MG63 (cell line): ENCODE results near the gene C2orf76. TPM values are rescaled to one million over a fixed set of nuclear protein-coding genes. Genes with fewer than 3 reads are reported as not detected.
"Not testable (repeated sequence)": the region's sequence is repeated elsewhere in the genome, so short reads cannot be mapped to it uniquely, and the experiment has no call there.

Source experiments
- DNase-seq: peaks from one replicate; pipeline ENCODE4 v3.0.0-alpha.2; 2020
- H3K27me3 ChIP-seq: fragments of 250-450 bp; sonication (Bioruptor Pico); 2 replicates; pipeline ENCODE4 v1.5.1; 2020; ENCODE audit warnings: mild to moderate bottlenecking, moderate library complexity
- H3K36me3 ChIP-seq: fragments of 250-450 bp; sonication (Bioruptor Pico); 2 replicates; pipeline ENCODE4 v1.5.1; 2020; ENCODE audit warnings: mild to moderate bottlenecking, moderate library complexity
- H3K4me3 ChIP-seq: fragments of 250-450 bp; sonication (Bioruptor Pico); 2 replicates; pipeline ENCODE4 v1.5.1; 2020; ENCODE audit warnings: mild to moderate bottlenecking, moderate library complexity
- H3K9me3 ChIP-seq: fragments of 250-450 bp; sonication (Bioruptor Pico); 2 replicates; pipeline ENCODE4 v1.5.1; 2020; ENCODE audit warnings: mild to moderate bottlenecking, moderate library complexity
- total RNA-seq: library from RNA; depleted of rRNA; stranded (reverse); fragments of >200 nt; shearing (Covaris generic); gene quantifications from 2 replicates; pipeline ENCODE4 v1.2.3, GENCODE V29; 2014; ENCODE audit warnings: low replicate concordance

The C2orf76 gene
- total RNA-seq, 1 experiment from 2014 or later = 16.5 TPM

DNA sequence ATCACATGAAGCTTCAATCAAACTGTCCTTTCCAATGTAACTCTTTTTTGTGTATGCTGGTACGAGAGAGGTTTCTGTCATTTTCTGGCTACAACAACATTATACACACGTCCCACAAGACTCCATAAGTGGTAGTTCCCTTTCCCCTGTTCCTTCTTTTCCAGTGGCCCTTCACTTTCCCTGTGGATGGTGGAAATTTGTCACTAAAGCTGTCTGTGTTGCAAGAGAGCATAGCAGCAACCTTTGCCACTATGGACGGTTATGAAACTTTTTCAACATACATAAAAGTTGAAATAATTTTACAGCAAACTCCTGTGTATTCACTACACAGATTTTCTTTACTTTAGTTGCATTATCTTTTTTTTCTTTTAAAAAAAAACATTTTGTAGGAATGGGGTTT is 18.8 kb upstream of the C2orf76 start:
- no peak for DNase-seq
- Histone ChIP-seq H3K9me3 (no peaks in the 10 kb centered on the region), H3K4me3 (no peak overlapping the region), H3K36me3 (no peaks in the 10 kb centered on the region), H3K27me3 (no peaks in the 10 kb centered on the region)

- no peak for DNase-seq
- Histone ChIP-seq H3K36me3 (no peaks in the 10 kb centered on the region), H3K9me3 (no peaks in the 10 kb centered on the region), H3K27me3 (no peaks in the 10 kb centered on the region), H3K4me3 (no peak overlapping the region)
Observed at GRCh38 chr2:119384971-119385370, 18.3 kb upstream of the C2orf76 start.

GRCh38 chr2:119383410-119384140 is 16.9 kb upstream of the C2orf76 start:
- Histone ChIP-seq H3K4me3 (no peak overlapping the region), H3K36me3 (no peaks in the 10 kb centered on the region), H3K9me3 (no peaks in the 10 kb centered on the region), H3K27me3 (no peaks in the 10 kb centered on the region)
- no peak for DNase-seq

- DNase-seq = no peak
- H3K4me3 ChIP-seq = no peak overlapping the region
- H3K36me3 ChIP-seq = no peaks in the 10 kb centered on the region; the same call in 1 of the 2 replicates
- H3K9me3 ChIP-seq = no peaks in the 10 kb centered on the region
- no peaks in the 10 kb centered on the region for H3K27me3 ChIP-seq
Observed at GRCh38 chr2:119378566-119378965, 11.9 kb upstream of the C2orf76 start.

DNA sequence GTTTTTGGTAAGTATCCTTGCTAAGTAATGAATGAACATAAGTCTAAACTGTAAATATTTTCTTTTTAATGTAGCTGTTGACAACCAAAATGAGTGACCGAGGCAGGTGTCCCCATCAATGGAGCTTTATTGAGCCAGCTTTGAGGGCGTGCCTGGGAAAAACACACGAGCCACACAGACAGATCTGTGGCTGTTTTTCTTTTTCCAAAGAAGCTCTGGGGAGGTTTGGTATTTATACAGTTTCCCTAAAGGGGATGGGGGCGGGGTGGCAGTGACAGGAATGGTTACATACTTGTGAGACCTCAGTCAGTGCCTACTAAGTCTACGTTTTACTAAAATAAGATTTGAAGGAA is 11.3 kb upstream of the C2orf76 start:
- DNase-seq = no peak
- Histone ChIP-seq H3K9me3 (no peaks in the 10 kb centered on the region), H3K4me3 (no peak overlapping the region), H3K27me3 (no peaks in the 10 kb centered on the region), H3K36me3 (peaks cover 5% of the 10 kb centered on the region; the same call in 1 of the 2 replicates)

- Histone ChIP-seq H3K4me3 (no peak overlapping the region), H3K36me3 (peaks cover 10% of the 10 kb centered on the region), H3K9me3 (no peaks in the 10 kb centered on the region), H3K27me3 (no peaks in the 10 kb centered on the region)
- DNase-seq = no peak
Observed at GRCh38 chr2:119377294-119377992, 10.8 kb upstream of the C2orf76 start.

DNA sequence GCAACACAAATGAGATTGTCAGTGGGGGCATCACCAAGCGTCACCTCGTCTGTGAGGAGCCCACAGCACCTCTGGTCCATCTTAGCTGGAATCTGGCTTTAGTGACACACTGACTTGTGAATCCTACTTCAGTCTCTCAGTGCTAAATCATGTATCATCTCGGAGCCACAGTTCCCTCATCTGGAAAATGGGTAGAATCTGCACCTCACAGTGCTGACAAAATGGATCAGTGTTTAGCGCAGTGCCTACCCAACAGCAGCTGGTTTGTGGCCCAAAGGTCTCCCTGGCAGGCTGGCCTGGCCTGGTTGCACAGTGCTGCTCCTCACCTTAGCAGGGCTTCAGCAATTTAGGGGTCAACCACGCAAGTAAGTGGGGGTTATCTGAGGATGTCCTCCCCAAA is 10.2 kb upstream of the C2orf76 start:
- H3K9me3 ChIP-seq = no peaks in the 10 kb centered on the region
- H3K36me3 ChIP-seq = peaks cover 14% of the 10 kb centered on the region
- no peak for DNase-seq
- no peak overlapping the region for H3K4me3 ChIP-seq
- no peaks in the 10 kb centered on the region for H3K27me3 ChIP-seq

GRCh38 chr2:119376406-119376805 is 9.8 kb upstream of the C2orf76 start:
- not testable (repeated sequence) for H3K4me3 ChIP-seq, H3K27me3 ChIP-seq, DNase-seq, H3K9me3 ChIP-seq
- peaks cover 18% of the 10 kb centered on the region for H3K36me3 ChIP-seq

DNA sequence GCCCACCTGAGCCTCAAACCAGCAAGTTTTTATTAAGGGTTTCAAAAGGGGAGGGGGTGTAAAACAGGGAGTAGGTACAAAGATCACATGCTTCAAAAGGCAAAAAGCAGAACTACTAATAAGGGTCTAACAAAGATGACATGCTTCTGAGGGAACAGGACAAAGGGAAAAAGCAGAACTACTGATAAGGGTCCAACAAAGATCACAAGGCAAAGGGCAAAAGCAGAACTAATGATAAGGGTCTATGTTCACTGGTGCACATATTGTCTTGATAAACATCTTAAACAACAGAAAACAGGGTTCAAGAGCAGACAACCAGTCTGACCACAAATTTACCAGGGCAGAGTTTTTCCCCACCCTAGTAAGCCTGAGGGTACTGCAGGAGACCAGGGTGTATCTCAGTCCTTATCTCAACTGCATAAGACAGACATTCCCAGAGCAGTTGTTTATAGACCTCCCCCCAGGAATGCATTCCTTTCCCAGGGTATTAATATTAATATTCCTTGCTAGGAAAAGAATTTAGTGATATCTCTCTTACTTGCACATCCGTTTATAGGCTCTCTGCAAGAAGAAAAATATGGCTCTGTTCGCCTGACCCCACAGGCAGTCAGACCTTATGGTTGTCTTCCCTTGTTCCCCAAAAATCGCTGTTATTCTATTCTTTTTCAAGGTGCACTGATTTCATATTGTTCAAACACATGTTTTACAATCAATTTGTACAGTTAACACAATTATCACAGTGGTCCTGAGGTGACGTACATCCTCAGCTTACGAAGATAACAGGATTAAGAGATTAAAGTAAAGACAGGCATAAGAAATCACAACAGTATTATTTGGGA is 7.5 kb upstream of the C2orf76 start:
- H3K9me3 ChIP-seq, H3K4me3 ChIP-seq, H3K27me3 ChIP-seq, DNase-seq: not testable (repeated sequence)
- H3K36me3 ChIP-seq = peaks cover 40% of the 10 kb centered on the region

- DNase-seq = no peak
- no peak overlapping the region for H3K4me3 ChIP-seq
- no peaks in the 10 kb centered on the region for H3K27me3 ChIP-seq
- H3K9me3 ChIP-seq = no peaks in the 10 kb centered on the region
- peaks cover 42% of the 10 kb centered on the region for H3K36me3 ChIP-seq
Observed at GRCh38 chr2:119372778-119373568, 6.3 kb upstream of the C2orf76 start.

DNA sequence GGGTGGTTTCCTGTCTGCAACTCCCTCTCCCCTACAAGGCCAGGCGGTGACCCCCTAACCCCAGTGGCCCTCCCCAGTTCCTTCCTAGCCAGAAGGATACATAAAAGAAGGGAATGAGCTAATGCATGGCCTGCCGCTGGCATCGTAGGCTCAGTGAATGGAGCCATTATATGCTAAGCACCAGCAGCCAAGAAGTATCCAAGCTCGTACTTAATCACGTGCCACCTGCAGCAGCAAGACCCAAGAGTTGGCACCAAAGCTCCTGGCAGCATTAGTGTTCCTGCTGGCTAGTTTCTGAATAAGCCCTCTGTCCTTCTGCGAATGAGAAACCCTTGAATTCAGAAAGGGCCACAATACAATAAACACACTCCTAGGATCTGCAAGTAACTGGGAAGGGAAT is 4.5 kb upstream of the C2orf76 start:
- H3K27me3 ChIP-seq = no peaks in the 10 kb centered on the region
- DNase-seq = no peak
- peaks cover 44% of the 10 kb centered on the region for H3K36me3 ChIP-seq
- H3K9me3 ChIP-seq = no peaks in the 10 kb centered on the region
- H3K4me3 ChIP-seq = no peak overlapping the region

GRCh38 chr2:119369845-119370244 is 3.2 kb upstream of the C2orf76 start:
- no peaks in the 10 kb centered on the region for H3K9me3 ChIP-seq
- no peaks in the 10 kb centered on the region for H3K27me3 ChIP-seq
- DNase-seq = no peak
- peaks cover 44% of the 10 kb centered on the region for H3K36me3 ChIP-seq
- no peak overlapping the region for H3K4me3 ChIP-seq

GRCh38 chr2:119367472-119368099 is 952 bp upstream of the C2orf76 start:
- Histone ChIP-seq H3K27me3 (no peaks in the 10 kb centered on the region), H3K4me3 (peak overlapping the region; percentile 91), H3K9me3 (no peaks in the 10 kb centered on the region), H3K36me3 (peaks cover 36% of the 10 kb centered on the region)
- peak; percentile 39 for DNase-seq

DNA sequence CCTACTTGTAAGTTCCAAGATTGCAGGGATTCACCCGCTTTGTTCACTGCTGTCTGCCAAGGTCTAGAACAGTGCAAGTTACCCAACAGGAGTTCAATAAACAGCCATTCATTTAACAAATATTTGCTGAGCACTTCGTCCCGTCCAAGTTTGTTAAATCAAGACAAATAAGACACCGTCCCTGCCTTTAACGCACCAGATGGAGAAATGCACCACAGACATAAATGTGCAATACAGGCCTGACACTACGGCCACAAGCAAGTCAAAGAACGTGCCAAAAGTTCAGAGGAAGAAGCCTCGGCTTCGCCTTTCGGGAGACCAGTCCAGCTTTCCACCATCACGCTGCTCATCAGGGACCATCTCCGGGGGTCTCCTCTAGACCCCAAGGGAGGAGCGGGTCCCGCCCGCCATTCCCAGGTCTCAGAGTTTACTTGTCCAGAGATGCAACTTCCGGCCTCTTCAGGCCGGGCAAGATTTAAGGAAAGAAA is 429 bp downstream of the C2orf76 start:
- Histone ChIP-seq H3K36me3 (peaks cover 24% of the 10 kb centered on the region), H3K27me3 (no peaks in the 10 kb centered on the region), H3K4me3 (peak overlapping the region; percentile 91), H3K9me3 (no peaks in the 10 kb centered on the region)
- no peak for DNase-seq

DNA sequence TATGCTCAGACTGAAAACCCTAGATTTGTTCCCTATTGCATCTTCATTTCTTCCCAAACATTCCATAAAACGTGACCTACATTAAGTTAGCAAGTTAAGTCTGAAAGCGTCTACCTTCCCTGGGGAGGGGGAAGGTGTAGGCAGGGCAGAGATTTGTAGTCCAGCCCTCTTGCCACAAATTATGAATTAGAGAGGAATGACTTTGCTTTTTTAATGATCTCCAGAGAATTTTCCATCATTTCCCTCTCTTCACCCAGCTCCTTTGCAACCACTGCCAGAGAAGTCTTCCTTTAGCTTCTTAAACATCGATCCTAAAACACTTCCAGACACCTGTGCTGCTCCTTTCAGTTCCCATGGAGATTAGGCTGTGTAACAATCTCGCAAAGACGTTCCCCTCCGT is 1.2 kb downstream of the C2orf76 start:
- no peaks in the 10 kb centered on the region for H3K9me3 ChIP-seq

GRCh38 chr2:119364798-119365197 is 1.8 kb downstream of the C2orf76 start:
- no peak overlapping the region for H3K4me3 ChIP-seq
- no peak for DNase-seq
- H3K9me3 ChIP-seq = no peaks in the 10 kb centered on the region
- no peaks in the 10 kb centered on the region for H3K27me3 ChIP-seq
- H3K36me3 ChIP-seq = peaks cover 11% of the 10 kb centered on the region

More for the DNA sequence above, 1.2 kb downstream of the C2orf76 start:
- H3K4me3 ChIP-seq = peak overlapping the region; percentile 91
- H3K36me3 ChIP-seq = peaks cover 16% of the 10 kb centered on the region
- DNase-seq = no peak
- H3K27me3 ChIP-seq = no peaks in the 10 kb centered on the region
